H1 (cell line): ENCODE data around the gene RAB8B. TPM values are rescaled to one million over a fixed set of nuclear protein-coding genes. Genes with fewer than 3 reads are reported as not detected.

ENCODE experiments used
- ATF2 ChIP-seq: IDR thresholded peaks from 2 replicates; pipeline ENCODE4 v1.6.1; 2012; ENCODE audit warnings: low read length, inconsistent platforms
- BCL11A ChIP-seq, 2 experiments: IDR thresholded peaks; one replicate each; pipeline ENCODE4 v1.6.1; 2011; ENCODE audit warnings: low read depth in 2 of 2, low read length in 2 of 2, mild to moderate bottlenecking in 2 of 2
- CHD7 ChIP-seq: fragments of 300-600 bp; sonication (generic); IDR thresholded peaks from 2 replicates; pipeline ENCODE4 v1.7.1; 2012; ENCODE audit warnings: low read length, moderate library complexity, mild to moderate bottlenecking, inconsistent platforms; ENCODE audit not compliant: insufficient replicate concordance
- GABPA ChIP-seq: IDR thresholded peaks from 2 replicates; pipeline ENCODE4 v1.6.1; 2011; ENCODE audit warnings: mild to moderate bottlenecking, low read length, moderate library complexity, borderline replicate concordance; ENCODE audit not compliant: insufficient read depth
- JUND ChIP-seq: IDR thresholded peaks from 2 replicates; pipeline ENCODE4 v1.6.1; 2011; ENCODE audit warnings: mild to moderate bottlenecking, improper control_type of control experiment, low read length
- KDM1A ChIP-seq: fragments of 200-600, 300-600 bp; sonication (generic); IDR thresholded peaks from 2 replicates; pipeline ENCODE4 v1.7.1; 2016; ENCODE audit warnings: mild to moderate bottlenecking, low read length, borderline replicate concordance
- KDM5A ChIP-seq: fragments of 200-600 bp; IDR thresholded peaks from 2 replicates; pipeline ENCODE4 v1.7.1; 2012; ENCODE audit warnings: mild to moderate bottlenecking, low read length, inconsistent platforms, mixed read lengths
- SIX5 ChIP-seq: IDR thresholded peaks from 2 replicates; pipeline ENCODE4 v1.6.1; 2011; ENCODE audit warnings: mild to moderate bottlenecking, low read depth, low read length
- SRF ChIP-seq: IDR thresholded peaks from 2 replicates; pipeline ENCODE4 v1.6.1; 2011; ENCODE audit warnings: mild to moderate bottlenecking, low read depth, low read length, moderate library complexity
- TAF1 ChIP-seq: IDR thresholded peaks from 2 replicates; pipeline ENCODE4 v1.6.1; 2011; ENCODE audit warnings: mild to moderate bottlenecking, low read depth, low read length
- polyA plus RNA-seq, 7 experiments: library from polyadenylated mRNA; depleted of rRNA in 3 of 7; stranded (reverse) in 5 of 7; unstranded in 2 of 7; fragments of >200 nt in 5 of 7; fragments of 200-250 nt in 2 of 7; gene quantifications; 1 replicate in 5 of 7; 2 replicates in 1 of 7; 4 replicates in 1 of 7; pipeline versions ENCODE4 v1.2.1 to v1.2.3, GENCODE V29; 2011 to 2013; ENCODE audit warnings: missing spikeins in 2 of 7, mixed read lengths in 2 of 7
- total RNA-seq: library from RNA; stranded (reverse); fragmentation: NEBNext Ultra II Directional; extraction: Animal tissue kit (Norgen Biotek cat#: 25700); gene quantifications from 2 replicates; pipeline ENCODE4 v1.2.1, GENCODE V29; 2021

The RAB8B gene
- total and polyA plus RNA-seq, 2 of the 8 experiments (the other 6 are each of a cell fraction or from before 2014, with no cell fraction given): 9.5 to 47.8 TPM

- TF ChIP-seq ATF2: no peak
- TF ChIP-seq GABPA: no peak
- no peak for TF ChIP-seq KDM1A
- TF ChIP-seq CHD7: no peak
- TF ChIP-seq BCL11A (IDR thresholded peaks at IDR 0.05; ENCODE audit: low read depth in 2 of 2, low read length in 2 of 2): no peak
- no peak for TF ChIP-seq SRF
- no peak for TF ChIP-seq SIX5
- no peak for TF ChIP-seq JUND
- TF ChIP-seq KDM5A: no peak
- no peak for TF ChIP-seq TAF1
Observed at GRCh38 chr15:63172376-63172775, 17.0 kb upstream of the RAB8B start (continued).
